ENCODE results near the gene TBC1D2B.

- no peak for TF ChIP-seq CTCF (IDR thresholded peaks at IDR 0.05)
- TF ChIP-seq POLR2A (IDR thresholded peaks at IDR 0.05) = no peak
These were observed 5.7 kb upstream of the TBC1D2B start for GRCh38 chr15:78083186-78083585.

Measured in heart left ventricle (tissue), 13 donors.